ENCODE measurements around the gene PIN1. TPM values are rescaled to one million over a fixed set of nuclear protein-coding genes. Genes with fewer than 3 reads are reported as not detected.

The PIN1 gene
- total and polyA plus RNA-seq, 10 of the 15 experiments (the other 5 are each of a cell fraction or from before 2014, with no cell fraction given), result 2.4 to 209 (median 71.5) TPM

GRCh38 chr19:9863759-9864158 lies 28.6 kb downstream of the PIN1 start:
- no peak for FAIRE-seq
- no TSS peak for BruUV-seq (replicated peaks)
- ChIA-PET CTCF (interaction anchor here (0.9 kb wide), 1 partner anchor 46 kb away, joined by 3 read pairs; no protein-coding TSS in a partner anchor), POLR2A (no interaction called here), RAD21 (ENCODE audit: unreplicated experiment) (no interaction called here), SMC1A (ENCODE audit: uncharacterized antibody, unreplicated experiment) (no interaction called here)
- Histone ChIP-seq H3K36me3 (ENCODE audit: control insufficient read depth in 2 of 2, insufficient read depth in 2 of 2, low read length in 1 of 2) (no peaks in the 10 kb centered on the region), H3K27me3 (replicated peaks in 1 of 2; ENCODE audit: control insufficient read depth in 2 of 2, insufficient read depth in 2 of 2, low read length in 1 of 2) (no peaks in the 10 kb centered on the region), H3K4me3 (no peak overlapping the region), H3K9me3 (replicated peaks; ENCODE audit: control insufficient read depth, insufficient read depth, low read length) (no peaks in the 10 kb centered on the region), H3K4me1 (ENCODE audit: control insufficient read depth, insufficient read depth, low read length) (peaks cover 4% of the 10 kb centered on the region), H4K20me1 (ENCODE audit: control insufficient read depth, insufficient read depth) (no peaks in the 10 kb centered on the region), H3K79me2 (ENCODE audit: control insufficient read depth, insufficient read depth, low read length) (no peaks in the 10 kb centered on the region), H3K9ac (ENCODE audit: control insufficient read depth, insufficient read depth, low read length) (no peak overlapping the region), H3K27ac (ENCODE audit: control insufficient read depth, insufficient read depth) (no peak overlapping the region), H3K4me2 (ENCODE audit: control insufficient read depth, insufficient read depth) (no peak overlapping the region), H2AFZ (ENCODE audit: control insufficient read depth, low read depth, low read length) (no peak overlapping the region)
- TF ChIP-seq PRDM15 (CRISPR knock-in tag; IDR thresholded peaks at IDR 0.05), result no peak
- TF ChIP-seq RB1 (IDR thresholded peaks at IDR 0.05; ENCODE audit: borderline replicate concordance), result no peak
- no peak for TF ChIP-seq SPI1 (IDR thresholded peaks at IDR 0.05; ENCODE audit: borderline replicate concordance, insufficient read depth, low read depth, low read length)
- TF ChIP-seq NBN (IDR thresholded peaks at IDR 0.05), result no peak
- 17% methylated on average over 5 of the region's 5 CpGs for WGBS (ENCODE audit: insufficient coverage, insufficient replicate concordance, low lambda C conversion rate, missing lambda C conversion rate)
- intact Hi-C loops (cut with micrococcal nuclease; ENCODE audit: unreplicated experiment), result no loop called here
- in situ Hi-C loops (cut with MboI), result no loop called here
- DNase-seq (ENCODE audit: low read depth, low spot score), result no peak
- ATAC-seq, result no peak
